ENCODE data around the gene KRTAP29-1.

The KRTAP29-1 gene

GRCh38 chr17:41333836-41334235 lies 31.2 kb upstream of the KRTAP29-1 start:
- Histone ChIP-seq H3K79me2 (ENCODE audit: control insufficient read depth, low read length) (no peaks in the 10 kb centered on the region), H3K9me2 (replicated peaks; ENCODE audit: control insufficient read depth, low read length) (no peaks in the 10 kb centered on the region), H3K4me2 (ENCODE audit: low read length) (no peak overlapping the region)

GRCh38 chr17:41333098-41333497 lies 30.4 kb upstream of the KRTAP29-1 start:
- no peaks in the 10 kb centered on the region for H3F3A ChIP-seq (ENCODE audit: control insufficient read depth, insufficient read depth)
- H3K27ac ChIP-seq (ENCODE audit: low read depth, low read length) = no peak overlapping the region
- no peak overlapping the region for H3K4me3 ChIP-seq (ENCODE audit: low read length)
- no peaks in the 10 kb centered on the region for H3K36me3 ChIP-seq (ENCODE audit: control insufficient read depth, low read length)
- H3K4me2 ChIP-seq (ENCODE audit: low read length) = no peak overlapping the region
- no peaks in the 10 kb centered on the region for H3K27me3 ChIP-seq (ENCODE audit: control insufficient read depth, low read length)
- H3K79me2 ChIP-seq (ENCODE audit: control insufficient read depth, low read length) = no peaks in the 10 kb centered on the region
- H3K4me1 ChIP-seq (ENCODE audit: control insufficient read depth, low read length) = peaks cover 7% of the 10 kb centered on the region
- no peaks in the 10 kb centered on the region for H3K9me3 ChIP-seq (ENCODE audit: control insufficient read depth, insufficient read depth, low read length)
- TF ChIP-seq EZH2phosphoT487 (IDR thresholded peaks at IDR 0.05; ENCODE audit: borderline replicate concordance, low read length) = no peak
- no peak for TF ChIP-seq CTCF (IDR thresholded peaks at IDR 0.05; ENCODE audit: low read depth, low read length, poor library complexity, severe bottlenecking)
- no peaks in the 10 kb centered on the region for H3K9me2 ChIP-seq (replicated peaks; ENCODE audit: control insufficient read depth, low read length)
- H4K20me1 ChIP-seq (ENCODE audit: control insufficient read depth, insufficient read depth, low read depth, low read length) = no peaks in the 10 kb centered on the region

More at GRCh38 chr17:41333836-41334235, 31.2 kb upstream of the KRTAP29-1 start:
- peaks cover 7% of the 10 kb centered on the region for H3K4me1 ChIP-seq (ENCODE audit: control insufficient read depth, low read length)
- H3K4me3 ChIP-seq (ENCODE audit: low read length) = no peak overlapping the region
- H3F3A ChIP-seq (ENCODE audit: control insufficient read depth, insufficient read depth) = no peaks in the 10 kb centered on the region
- H3K9me3 ChIP-seq (ENCODE audit: control insufficient read depth, insufficient read depth, low read length) = no peaks in the 10 kb centered on the region
- H4K20me1 ChIP-seq (ENCODE audit: control insufficient read depth, insufficient read depth, low read depth, low read length) = no peaks in the 10 kb centered on the region
- TF ChIP-seq EZH2phosphoT487 (IDR thresholded peaks at IDR 0.05; ENCODE audit: borderline replicate concordance, low read length) = no peak
- TF ChIP-seq CTCF (IDR thresholded peaks at IDR 0.05; ENCODE audit: low read depth, low read length, poor library complexity, severe bottlenecking) = no peak
- no peaks in the 10 kb centered on the region for H3K36me3 ChIP-seq (ENCODE audit: control insufficient read depth, low read length)
- H3K27me3 ChIP-seq (ENCODE audit: control insufficient read depth, low read length) = no peaks in the 10 kb centered on the region
- no peak overlapping the region for H3K27ac ChIP-seq (ENCODE audit: low read depth, low read length)

GRCh38 chr17:41332239-41332638 lies 29.6 kb upstream of the KRTAP29-1 start:
- Histone ChIP-seq H3K4me1 (ENCODE audit: control insufficient read depth, low read length) (peaks cover 7% of the 10 kb centered on the region), H3K4me2 (ENCODE audit: low read length) (no peak overlapping the region), H3K9me2 (replicated peaks; ENCODE audit: control insufficient read depth, low read length) (no peaks in the 10 kb centered on the region), H3K9me3 (ENCODE audit: control insufficient read depth, insufficient read depth, low read length) (no peaks in the 10 kb centered on the region), H3K4me3 (ENCODE audit: low read length) (no peak overlapping the region), H3F3A (ENCODE audit: control insufficient read depth, insufficient read depth) (no peaks in the 10 kb centered on the region), H4K20me1 (ENCODE audit: control insufficient read depth, insufficient read depth, low read depth, low read length) (no peaks in the 10 kb centered on the region), H3K36me3 (ENCODE audit: control insufficient read depth, low read length) (no peaks in the 10 kb centered on the region), H3K27ac (ENCODE audit: low read depth, low read length) (no peak overlapping the region), H3K27me3 (ENCODE audit: control insufficient read depth, low read length) (no peaks in the 10 kb centered on the region), H3K79me2 (ENCODE audit: control insufficient read depth, low read length) (no peaks in the 10 kb centered on the region)
- TF ChIP-seq CTCF (IDR thresholded peaks at IDR 0.05; ENCODE audit: low read depth, low read length, poor library complexity, severe bottlenecking) = no peak
- TF ChIP-seq EZH2phosphoT487 (IDR thresholded peaks at IDR 0.05; ENCODE audit: borderline replicate concordance, low read length) = no peak

- Histone ChIP-seq H3F3A (ENCODE audit: control insufficient read depth, insufficient read depth) (no peaks in the 10 kb centered on the region), H3K79me2 (ENCODE audit: control insufficient read depth, low read length) (no peaks in the 10 kb centered on the region), H3K4me1 (ENCODE audit: control insufficient read depth, low read length) (peaks cover 7% of the 10 kb centered on the region), H3K9me3 (ENCODE audit: control insufficient read depth, insufficient read depth, low read length) (no peaks in the 10 kb centered on the region), H3K36me3 (ENCODE audit: control insufficient read depth, low read length) (no peaks in the 10 kb centered on the region), H3K4me2 (ENCODE audit: low read length) (no peak overlapping the region), H3K4me3 (ENCODE audit: low read length) (no peak overlapping the region), H3K27ac (ENCODE audit: low read depth, low read length) (no peak overlapping the region), H3K27me3 (ENCODE audit: control insufficient read depth, low read length) (no peaks in the 10 kb centered on the region), H4K20me1 (ENCODE audit: control insufficient read depth, insufficient read depth, low read depth, low read length) (no peaks in the 10 kb centered on the region), H3K9me2 (replicated peaks; ENCODE audit: control insufficient read depth, low read length) (no peaks in the 10 kb centered on the region)
- no peak for TF ChIP-seq EZH2phosphoT487 (IDR thresholded peaks at IDR 0.05; ENCODE audit: borderline replicate concordance, low read length)
- TF ChIP-seq CTCF (IDR thresholded peaks at IDR 0.05; ENCODE audit: low read depth, low read length, poor library complexity, severe bottlenecking) = no peak
Observed at GRCh38 chr17:41331606-41332005, 29.0 kb upstream of the KRTAP29-1 start.

Measured in DOHH2 (cell line).